Cardiac atrium fibroblast (primary cell): Measurements from ENCODE around the gene ARHGAP19. TPM values are rescaled to one million over a fixed set of nuclear protein-coding genes. Genes with fewer than 3 reads are reported as not detected.

Experiments used
- total RNA-seq: library from RNA; depleted of rRNA; stranded (reverse); fragments of >200 nt; gene quantifications from 2 replicates; pipeline ENCODE4 v1.2.3, GENCODE V29; 2015

The ARHGAP19 gene
- total RNA-seq, result 2.7 and 3.4 TPM in 2 replicates

GRCh38 chr10:97292097-97292861, at the start of gene ARHGAP19:
ARHGAP19 (minus strand) TSS chr10:97292637; CDS start chr10:97292627, 10 bp downstream.

GRCh38 chr10:97334370-97335175, 42.1 kb upstream of the ARHGAP19 start, which contains the start of gene FRAT2:
FRAT2 (minus strand) TSS chr10:97334729; CDS start chr10:97334572, 157 bp downstream.

GRCh38 chr10:97318772-97319651, 26.6 kb upstream of the ARHGAP19 start, which contains the start of gene FRAT1:
FRAT1 (plus strand) TSS chr10:97319271; CDS start chr10:97319454, 183 bp downstream.

GRCh38 chr10:97185326-97186058, 106.9 kb downstream of the ARHGAP19 start, which contains the start of gene SLIT1:
SLIT1 (minus strand) TSS chr10:97185959; CDS start chr10:97185674, 285 bp downstream.

Other genes starting within 250 kb of the ARHGAP19 start
- not detected in 2 replicates for gene SLIT1, start 106.7 kb downstream of the ARHGAP19 start, total RNA-seq
- 0.72 and 3.1 TPM in 2 replicates for gene FRAT1, start 26.6 kb upstream of the ARHGAP19 start, total RNA-seq
- gene FRAT2, start 42.1 kb upstream of the ARHGAP19 start, total RNA-seq, result 2.9 and 7.6 TPM in 2 replicates
- gene RRP12, start 108.7 kb upstream of the ARHGAP19 start, total RNA-seq, result 12.5 and 13.2 TPM in 2 replicates
- gene PGAM1, start 133.6 kb upstream of the ARHGAP19 start, total RNA-seq, result 829 and 844 TPM in 2 replicates
- 26.2 and 33.9 TPM in 2 replicates for gene EXOSC1, start 153.4 kb upstream of the ARHGAP19 start, total RNA-seq
- gene ZDHHC16, start 153.5 kb upstream of the ARHGAP19 start, total RNA-seq, result 33.8 and 42.6 TPM in 2 replicates
- 85.4 and 88.3 TPM in 2 replicates for gene MMS19, start 205.8 kb upstream of the ARHGAP19 start, total RNA-seq
- gene UBTD1, start 206.3 kb upstream of the ARHGAP19 start, total RNA-seq, result 36.5 and 38.1 TPM in 2 replicates